ENCODE data around the gene UCK1.

DNA sequence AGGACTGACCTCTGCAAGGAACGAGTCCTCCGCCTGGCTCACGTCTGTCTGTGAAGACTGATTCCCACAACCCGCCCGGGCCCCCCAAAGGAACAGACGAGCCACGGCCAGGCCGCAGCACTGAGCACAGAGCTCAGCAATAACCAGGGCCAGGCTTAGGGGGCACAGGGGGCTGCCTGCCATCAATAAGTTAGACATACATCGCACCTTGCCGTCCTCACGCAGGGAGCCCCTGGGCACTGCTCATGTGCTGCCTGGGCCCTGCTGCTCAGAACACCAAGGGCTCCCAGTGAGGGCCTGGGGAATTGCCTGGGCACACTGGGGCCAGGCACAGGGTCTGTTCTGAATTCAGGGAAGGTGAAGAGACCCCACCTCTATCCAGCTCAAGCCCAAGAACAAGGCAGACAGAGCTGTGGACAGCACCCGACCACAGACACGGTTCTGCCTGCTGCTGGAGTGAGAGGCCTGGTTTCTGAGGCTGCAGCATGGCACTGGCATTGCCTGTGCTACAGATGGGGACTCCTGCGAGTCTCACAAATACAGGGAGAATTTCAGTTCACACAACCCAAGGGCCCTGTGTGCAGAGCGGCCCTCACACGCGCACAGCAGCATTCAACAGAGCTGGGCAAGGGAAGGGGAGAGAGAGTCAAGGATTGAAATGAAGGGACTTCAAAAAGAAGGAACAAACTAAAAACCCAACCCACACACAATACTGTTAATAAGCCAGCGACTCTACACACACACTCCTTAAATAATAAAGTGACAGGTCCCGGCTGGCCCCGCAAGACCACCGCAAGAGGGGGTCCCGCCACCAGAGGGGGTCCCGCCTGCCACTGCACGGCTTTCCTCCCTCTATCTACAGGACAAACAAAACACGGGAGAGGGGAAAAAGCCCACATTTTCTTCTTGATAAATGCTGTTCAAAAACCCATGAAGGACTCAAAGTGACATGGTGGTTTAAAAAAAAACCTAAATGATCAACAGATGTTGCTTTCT, 46.2 kb upstream of the UCK1 start:
- TF ChIP-seq ZNF384 (IDR thresholded peaks at IDR 0.05): no peak
- no peak for TF ChIP-seq HDGF (IDR thresholded peaks at IDR 0.05; ENCODE audit: borderline replicate concordance)
- TF ChIP-seq SUZ12 (IDR thresholded peaks at IDR 0.05): no peak
- TF ChIP-seq FOXM1 (IDR thresholded peaks at IDR 0.05; ENCODE audit: borderline replicate concordance): no peak
- no peak for TF ChIP-seq ELF4 (IDR thresholded peaks at IDR 0.05)
- no peak for TF ChIP-seq CTBP1 (IDR thresholded peaks at IDR 0.05; ENCODE audit: borderline replicate concordance)
- TF ChIP-seq SP1 (IDR thresholded peaks at IDR 0.05): no peak
- no peak for TF ChIP-seq NFRKB (IDR thresholded peaks at IDR 0.05)
- TF ChIP-seq ARNT (IDR thresholded peaks at IDR 0.05): no peak
- no peak for TF ChIP-seq LEF1 (IDR thresholded peaks at IDR 0.05; ENCODE audit: borderline replicate concordance)
- TF ChIP-seq FOXK2 (IDR thresholded peaks at IDR 0.05): no peak
- no peak for TF ChIP-seq FOXA1 (IDR thresholded peaks at IDR 0.05)
- TF ChIP-seq BHLHE40 (IDR thresholded peaks at IDR 0.05; ENCODE audit: borderline replicate concordance): no peak
